ENCODE measurements around the gene FARP1. TPM values are rescaled to one million over a fixed set of nuclear protein-coding genes. Genes with fewer than 3 reads are reported as not detected.
"Not testable (repeated sequence)": the region's sequence is repeated elsewhere in the genome, so short reads cannot be mapped to it uniquely, and the experiment has no call there.

The FARP1 gene
- total RNA-seq, 1 experiment from 2014 or later = 25.8 TPM

GRCh38 chr13:98358937-98359336 is 216.0 kb downstream of the FARP1 start:
- H3K27me3 ChIP-seq (ENCODE audit: control insufficient read depth, insufficient read depth, low read length) = no peaks in the 10 kb centered on the region
- no peak for DNase-seq
- no peak overlapping the region for H3K4me3 ChIP-seq (ENCODE audit: insufficient read depth, low read depth, low read length)
- H3K36me3 ChIP-seq (replicated peaks; ENCODE audit: control insufficient read depth, insufficient read depth, low read length) = no peaks in the 10 kb centered on the region

- no peaks in the 10 kb centered on the region for H3K27me3 ChIP-seq (ENCODE audit: control insufficient read depth, insufficient read depth, low read length)
- no peaks in the 10 kb centered on the region for H3K36me3 ChIP-seq (replicated peaks; ENCODE audit: control insufficient read depth, insufficient read depth, low read length)
- H3K4me3 ChIP-seq (ENCODE audit: insufficient read depth, low read depth, low read length) = no peak overlapping the region
- no peak for DNase-seq
Measured at GRCh38 chr13:98360545-98360944, 217.7 kb downstream of the FARP1 start.

DNA sequence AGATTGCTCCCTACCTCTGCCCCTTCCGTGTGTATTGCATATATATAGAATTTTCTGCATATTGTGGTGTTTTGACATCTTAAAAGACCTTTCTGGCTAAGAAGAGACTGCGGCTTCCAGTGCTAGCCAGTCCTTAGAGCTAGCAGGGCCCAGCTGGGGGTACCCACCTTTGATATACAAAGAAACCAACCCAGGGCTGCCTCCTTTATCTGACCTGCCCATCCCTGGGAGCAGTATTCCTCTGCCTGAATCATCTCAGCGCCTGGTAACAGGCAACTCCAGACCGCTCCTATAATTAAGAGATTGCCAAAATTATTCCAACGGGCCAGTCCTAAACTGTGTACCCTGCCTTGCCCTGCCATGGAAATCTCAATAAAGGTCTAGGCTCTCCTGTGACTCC is 220.4 kb downstream of the FARP1 start:
- no peaks in the 10 kb centered on the region for H3K36me3 ChIP-seq (replicated peaks; ENCODE audit: control insufficient read depth, insufficient read depth, low read length)
- DNase-seq = peak; percentile 21
- no peaks in the 10 kb centered on the region for H3K27me3 ChIP-seq (ENCODE audit: control insufficient read depth, insufficient read depth, low read length)
- no peak overlapping the region for H3K4me3 ChIP-seq (ENCODE audit: insufficient read depth, low read depth, low read length)

GRCh38 chr13:98364179-98364578 is 221.3 kb downstream of the FARP1 start:
- peaks cover 1% of the 10 kb centered on the region; the same call in 1 of the 2 replicates for H3K36me3 ChIP-seq (replicated peaks; ENCODE audit: control insufficient read depth, insufficient read depth, low read length)
- H3K27me3 ChIP-seq (ENCODE audit: control insufficient read depth, insufficient read depth, low read length) = no peaks in the 10 kb centered on the region
- no peak overlapping the region for H3K4me3 ChIP-seq (ENCODE audit: insufficient read depth, low read depth, low read length)
- no peak for DNase-seq

DNA sequence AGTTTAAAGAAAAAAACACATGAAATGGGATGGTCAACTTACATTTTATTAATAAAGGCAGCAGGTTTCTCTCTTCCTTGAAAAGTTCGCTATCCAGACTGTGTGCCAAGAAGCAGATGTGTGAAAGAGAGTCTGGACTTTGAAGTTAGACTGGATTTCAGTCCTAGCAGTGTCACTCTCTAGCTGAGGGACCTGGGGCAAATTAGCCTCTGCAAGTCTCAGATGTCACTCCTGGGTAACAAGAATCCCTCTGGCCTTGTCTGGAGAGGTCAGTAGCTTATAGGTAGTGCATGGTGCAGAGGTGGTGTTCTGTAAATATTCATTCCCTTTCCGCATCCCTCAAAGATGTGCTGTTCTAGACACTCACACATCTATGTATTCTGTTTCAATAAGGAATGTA is 221.8 kb downstream of the FARP1 start:
- no peak for DNase-seq
- no peak overlapping the region for H3K4me3 ChIP-seq (ENCODE audit: insufficient read depth, low read depth, low read length)
- peaks cover 1% of the 10 kb centered on the region; the same call in 1 of the 2 replicates for H3K36me3 ChIP-seq (replicated peaks; ENCODE audit: control insufficient read depth, insufficient read depth, low read length)
- H3K27me3 ChIP-seq (ENCODE audit: control insufficient read depth, insufficient read depth, low read length) = no peaks in the 10 kb centered on the region

GRCh38 chr13:98365302-98365701 is 222.4 kb downstream of the FARP1 start:
- H3K36me3 ChIP-seq (replicated peaks; ENCODE audit: control insufficient read depth, insufficient read depth, low read length) = peaks cover 1% of the 10 kb centered on the region; the same call in 1 of the 2 replicates
- H3K4me3 ChIP-seq (ENCODE audit: insufficient read depth, low read depth, low read length) = no peak overlapping the region
- H3K27me3 ChIP-seq (ENCODE audit: control insufficient read depth, insufficient read depth, low read length) = no peaks in the 10 kb centered on the region
- DNase-seq = no peak

DNA sequence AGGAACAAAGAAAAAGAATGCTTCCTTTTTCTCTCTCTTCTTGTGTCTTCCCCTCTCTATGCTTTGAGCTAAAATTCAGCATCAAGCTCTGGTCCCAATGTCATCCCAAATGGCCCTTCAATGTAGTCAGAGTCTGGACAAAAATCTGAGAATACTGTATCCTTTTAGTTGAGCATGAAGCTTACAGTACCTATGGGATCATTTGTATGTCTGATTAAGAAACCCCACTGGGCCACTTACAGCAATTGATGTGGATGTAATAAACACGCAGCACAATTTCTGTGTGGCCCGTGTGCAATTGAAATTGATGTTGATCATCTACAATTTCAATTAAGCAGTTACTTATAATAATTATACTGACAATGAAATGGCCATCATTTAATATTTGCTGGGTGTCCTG is 223.1 kb downstream of the FARP1 start:
- no peak for DNase-seq
- H3K36me3 ChIP-seq (replicated peaks; ENCODE audit: control insufficient read depth, insufficient read depth, low read length) = peaks cover 1% of the 10 kb centered on the region; the same call in 1 of the 2 replicates
- H3K27me3 ChIP-seq (ENCODE audit: control insufficient read depth, insufficient read depth, low read length) = no peaks in the 10 kb centered on the region
- H3K4me3 ChIP-seq (ENCODE audit: insufficient read depth, low read depth, low read length) = no peak overlapping the region

GRCh38 chr13:98366443-98366842 is 223.5 kb downstream of the FARP1 start:
- H3K4me3 ChIP-seq (ENCODE audit: insufficient read depth, low read depth, low read length) = no peak overlapping the region
- H3K27me3 ChIP-seq (ENCODE audit: control insufficient read depth, insufficient read depth, low read length) = no peaks in the 10 kb centered on the region
- peaks cover 1% of the 10 kb centered on the region; the same call in 1 of the 2 replicates for H3K36me3 ChIP-seq (replicated peaks; ENCODE audit: control insufficient read depth, insufficient read depth, low read length)
- no peak for DNase-seq

- DNase-seq = no peak
- Histone ChIP-seq H3K27me3 (ENCODE audit: control insufficient read depth, insufficient read depth, low read length) (no peaks in the 10 kb centered on the region), H3K36me3 (replicated peaks; ENCODE audit: control insufficient read depth, insufficient read depth, low read length) (peaks cover 1% of the 10 kb centered on the region; the same call in 1 of the 2 replicates), H3K4me3 (ENCODE audit: insufficient read depth, low read depth, low read length) (no peak overlapping the region)
Measured at GRCh38 chr13:98366959-98367358, 224.1 kb downstream of the FARP1 start.

GRCh38 chr13:98368019-98368418 is 225.1 kb downstream of the FARP1 start:
- Histone ChIP-seq H3K27me3 (ENCODE audit: control insufficient read depth, insufficient read depth, low read length) (no peaks in the 10 kb centered on the region), H3K4me3 (ENCODE audit: insufficient read depth, low read depth, low read length) (no peak overlapping the region), H3K36me3 (replicated peaks; ENCODE audit: control insufficient read depth, insufficient read depth, low read length) (peaks cover 1% of the 10 kb centered on the region; the same call in 1 of the 2 replicates)
- DNase-seq = no peak

DNA sequence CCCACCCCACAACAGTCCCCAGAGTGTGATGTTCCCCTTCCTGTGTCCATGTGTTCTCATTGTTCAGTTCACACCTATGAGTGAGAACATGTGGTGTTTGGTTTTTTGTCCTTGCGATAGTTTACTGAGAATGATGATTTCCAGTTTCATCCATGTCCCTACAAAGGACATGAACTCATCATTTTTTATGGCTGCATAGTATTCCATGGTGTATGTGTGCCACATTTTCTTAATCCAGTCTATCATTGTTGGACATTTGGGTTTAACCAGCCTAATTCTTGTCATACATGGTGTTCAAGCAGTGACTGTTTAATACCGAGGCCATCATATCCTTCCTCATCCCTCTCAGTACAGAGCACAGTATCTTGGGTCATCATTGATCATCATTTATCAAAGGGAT is 226.6 kb downstream of the FARP1 start:
- not testable (repeated sequence) for H3K4me3 ChIP-seq (ENCODE audit: insufficient read depth, low read depth, low read length); H3K36me3 ChIP-seq (replicated peaks; ENCODE audit: control insufficient read depth, insufficient read depth, low read length); H3K27me3 ChIP-seq (ENCODE audit: control insufficient read depth, insufficient read depth, low read length); DNase-seq

DNA sequence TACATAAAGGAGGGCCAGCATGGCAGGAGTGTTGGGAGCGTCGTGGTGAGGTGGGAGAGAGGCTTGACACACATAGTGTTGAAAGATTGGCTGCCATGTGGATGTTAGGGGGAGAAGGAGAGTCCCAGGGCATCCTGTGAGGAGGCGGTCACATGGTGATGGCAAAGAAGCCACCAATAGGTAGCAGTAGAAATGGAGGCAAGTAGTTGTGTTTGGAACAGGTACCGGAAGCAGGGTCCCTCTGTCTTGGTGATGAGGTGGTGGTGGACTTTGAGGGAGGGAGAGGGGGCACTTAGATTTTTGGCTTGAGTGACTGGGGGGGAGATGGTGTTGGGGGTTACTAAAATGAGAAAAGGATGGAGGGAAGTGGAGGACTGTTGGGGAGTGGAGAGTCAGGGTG is 227.4 kb downstream of the FARP1 start:
- DNase-seq = no peak
- Histone ChIP-seq H3K27me3 (ENCODE audit: control insufficient read depth, insufficient read depth, low read length) (no peaks in the 10 kb centered on the region), H3K4me3 (ENCODE audit: insufficient read depth, low read depth, low read length) (no peak overlapping the region), H3K36me3 (replicated peaks; ENCODE audit: control insufficient read depth, insufficient read depth, low read length) (peaks cover 1% of the 10 kb centered on the region; the same call in 1 of the 2 replicates)

DNA sequence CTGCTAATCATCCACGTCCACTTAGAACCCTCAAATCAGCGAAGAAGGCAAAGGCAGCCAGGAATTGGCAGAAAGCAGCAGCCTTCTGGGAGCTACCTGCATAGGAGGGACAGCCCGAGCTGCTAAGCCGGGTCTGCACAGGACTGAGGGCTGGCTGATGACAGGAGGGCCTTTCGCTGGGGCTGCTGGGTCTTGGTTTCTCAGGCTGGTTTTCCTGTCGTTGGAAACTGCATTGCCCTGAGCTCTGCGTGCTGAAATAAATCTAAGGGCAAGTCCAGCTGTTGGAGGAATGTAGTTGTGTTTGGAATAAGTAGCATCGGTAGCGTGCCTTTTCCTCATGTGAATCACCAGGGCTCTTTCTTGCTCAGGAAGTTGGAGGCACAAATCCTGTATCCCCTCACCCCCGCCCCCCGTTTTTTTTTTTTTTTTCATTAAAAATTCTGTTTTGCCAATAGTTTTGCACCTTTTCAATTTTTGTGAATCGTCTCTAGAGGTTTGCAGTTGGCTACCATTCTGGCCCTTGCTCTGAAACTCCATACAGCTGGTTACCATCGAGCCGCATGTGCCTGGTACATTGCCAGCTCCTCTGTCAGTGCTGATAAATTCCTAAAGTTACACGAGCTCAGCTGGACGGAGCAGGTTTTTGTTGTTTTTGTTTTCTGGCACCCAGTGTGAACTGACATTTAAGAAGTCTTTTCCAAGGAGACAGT is 228.1 kb downstream of the FARP1 start:
- H3K36me3 ChIP-seq (replicated peaks; ENCODE audit: control insufficient read depth, insufficient read depth, low read length) = peaks cover 1% of the 10 kb centered on the region; the same call in 1 of the 2 replicates
- no peak overlapping the region for H3K4me3 ChIP-seq (ENCODE audit: insufficient read depth, low read depth, low read length)
- no peak for DNase-seq
- H3K27me3 ChIP-seq (ENCODE audit: control insufficient read depth, insufficient read depth, low read length) = no peaks in the 10 kb centered on the region

GRCh38 chr13:98371516-98372023 is 228.7 kb downstream of the FARP1 start:
- no peak for DNase-seq
- no peaks in the 10 kb centered on the region for H3K27me3 ChIP-seq (ENCODE audit: control insufficient read depth, insufficient read depth, low read length)
- peaks cover 1% of the 10 kb centered on the region; the same call in 1 of the 2 replicates for H3K36me3 ChIP-seq (replicated peaks; ENCODE audit: control insufficient read depth, insufficient read depth, low read length)
- H3K4me3 ChIP-seq (ENCODE audit: insufficient read depth, low read depth, low read length) = no peak overlapping the region

- peaks cover 1% of the 10 kb centered on the region; the same call in 1 of the 2 replicates for H3K36me3 ChIP-seq (replicated peaks; ENCODE audit: control insufficient read depth, insufficient read depth, low read length)
- no peaks in the 10 kb centered on the region for H3K27me3 ChIP-seq (ENCODE audit: control insufficient read depth, insufficient read depth, low read length)
- no peak for DNase-seq
- no peak overlapping the region for H3K4me3 ChIP-seq (ENCODE audit: insufficient read depth, low read depth, low read length)
Measured at GRCh38 chr13:98372876-98373275, 230.0 kb downstream of the FARP1 start.

All from H7 (cell line).